GM18520 (cell line): ENCODE measurements around the gene ARRDC2.

ENCODE experiments used
- ATAC-seq: cut with Tn5 transposase; IDR thresholded peaks from one replicate; pipeline ENCODE4 v1.9.1; 2021; ENCODE audit not compliant: unreplicated experiment

The ARRDC2 gene

DNA sequence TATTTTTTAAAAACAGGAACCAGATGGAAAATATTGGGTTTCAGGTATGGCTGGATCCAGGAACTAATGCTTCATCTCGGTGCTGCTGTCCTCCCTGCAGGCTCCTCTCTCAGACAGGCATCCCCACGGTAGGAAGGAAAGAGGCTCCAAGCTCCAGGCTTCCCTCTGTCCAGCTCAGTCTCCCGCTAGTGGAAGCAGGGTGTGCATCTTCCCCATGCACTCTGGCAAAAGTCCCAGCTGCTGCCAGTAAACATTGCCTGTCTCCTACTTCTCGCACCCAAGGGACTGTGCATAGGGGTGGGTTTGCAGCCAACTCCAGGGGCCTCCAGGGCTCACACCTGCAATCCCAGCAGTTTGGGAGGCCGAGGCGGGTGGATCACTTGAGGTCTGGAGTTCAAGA is 49.6 kb downstream of the ARRDC2 start:
- ATAC-seq, result no peak

DNA sequence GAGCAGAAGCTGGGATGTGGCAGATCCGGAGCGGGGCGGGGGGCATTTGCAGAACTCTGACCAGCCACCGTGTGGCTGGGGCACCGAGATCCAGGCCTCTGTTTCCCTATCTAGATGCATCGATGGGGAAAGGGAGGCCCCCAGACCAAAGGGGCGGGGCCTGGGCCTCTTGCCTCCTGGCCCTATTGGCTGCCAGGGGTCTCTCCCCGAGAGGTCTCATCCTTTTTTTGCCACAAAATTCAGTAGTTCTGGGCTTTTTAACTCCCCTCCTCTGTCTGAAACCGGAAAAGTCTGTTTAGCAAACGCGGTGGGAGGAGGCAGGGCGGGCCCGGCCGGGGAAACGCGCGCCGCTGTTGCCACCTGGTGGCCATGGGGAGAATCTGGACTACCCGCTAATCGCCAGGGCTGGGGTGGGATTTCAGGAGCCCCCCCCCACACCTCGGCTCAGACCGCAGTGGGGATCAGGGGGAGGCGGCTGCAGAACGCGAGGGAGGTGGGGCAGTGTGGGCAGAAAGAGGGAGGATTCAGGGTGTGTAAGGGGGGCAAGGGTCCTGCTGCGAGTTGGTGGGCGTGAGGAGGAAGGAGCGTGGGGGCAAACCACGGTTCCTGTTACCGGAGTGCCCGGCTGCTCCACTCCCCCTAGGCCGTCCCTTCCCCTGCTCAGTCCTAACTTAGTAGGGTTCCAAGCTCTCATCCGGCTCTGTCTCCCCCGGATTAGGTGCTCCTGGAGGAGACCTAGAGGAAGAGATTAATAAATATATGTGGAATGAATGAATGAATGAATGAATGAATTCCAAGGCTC is 50.4 kb downstream of the ARRDC2 start:
- no peak for ATAC-seq

DNA sequence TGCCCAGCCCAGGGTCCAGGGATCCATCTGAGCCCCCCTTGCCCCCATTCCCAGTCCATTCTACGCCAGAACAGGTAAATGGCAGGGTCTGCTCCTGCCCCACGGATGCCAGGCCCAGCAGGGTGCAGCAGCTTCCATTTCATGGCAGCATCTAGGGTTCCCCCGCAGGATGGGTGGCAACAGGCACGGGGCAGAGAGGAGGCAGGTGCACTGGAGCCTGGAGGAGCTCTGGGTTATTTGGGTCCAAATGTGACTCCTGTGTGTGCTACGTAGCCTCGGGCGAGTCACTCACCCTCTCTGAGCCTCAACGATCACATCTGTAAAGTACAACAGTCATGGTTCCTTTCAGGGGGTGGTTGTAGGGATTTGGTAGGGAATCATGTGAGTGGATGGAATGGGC is 51.3 kb downstream of the ARRDC2 start:
- no peak for ATAC-seq

DNA sequence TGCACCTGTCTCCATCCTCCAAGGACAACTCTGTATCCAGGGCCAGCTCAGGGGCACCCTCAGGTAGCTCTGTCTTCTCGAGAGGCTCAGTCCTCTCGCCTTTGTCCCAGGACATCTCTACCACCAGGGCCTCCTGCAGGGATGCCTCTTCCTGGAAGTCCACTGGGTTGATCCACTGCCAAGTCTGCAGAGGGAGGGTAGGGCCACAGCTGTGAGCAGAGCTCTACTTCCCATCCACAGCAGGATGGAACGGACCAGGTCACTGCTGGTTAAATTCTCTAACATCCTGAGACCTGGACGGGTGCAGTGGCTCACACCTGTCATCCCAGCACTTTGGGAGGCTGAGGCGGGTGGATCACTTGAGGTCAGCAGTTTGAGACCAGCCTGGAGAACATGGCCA is 51.9 kb downstream of the ARRDC2 start:
- no peak for ATAC-seq

DNA sequence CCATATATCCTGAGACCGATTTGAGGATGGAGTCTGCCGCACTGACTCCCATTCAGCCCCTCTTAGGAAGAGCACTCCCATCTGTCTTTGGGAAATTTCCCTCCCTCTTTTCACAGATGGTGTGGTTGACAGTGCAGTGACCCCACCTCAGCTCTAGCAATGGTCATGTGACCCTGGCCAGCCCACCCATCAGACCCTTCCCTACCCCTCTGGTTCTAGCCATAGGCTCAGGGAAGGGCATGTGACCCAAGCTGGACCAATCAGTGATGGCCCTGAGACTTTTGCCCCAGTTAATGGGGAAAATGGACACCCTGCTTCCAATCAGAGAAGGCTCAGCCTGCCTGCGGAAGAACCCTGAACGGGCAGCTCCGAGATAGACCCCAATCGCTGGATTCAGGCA is 52.5 kb downstream of the ARRDC2 start:
- no peak for ATAC-seq

DNA sequence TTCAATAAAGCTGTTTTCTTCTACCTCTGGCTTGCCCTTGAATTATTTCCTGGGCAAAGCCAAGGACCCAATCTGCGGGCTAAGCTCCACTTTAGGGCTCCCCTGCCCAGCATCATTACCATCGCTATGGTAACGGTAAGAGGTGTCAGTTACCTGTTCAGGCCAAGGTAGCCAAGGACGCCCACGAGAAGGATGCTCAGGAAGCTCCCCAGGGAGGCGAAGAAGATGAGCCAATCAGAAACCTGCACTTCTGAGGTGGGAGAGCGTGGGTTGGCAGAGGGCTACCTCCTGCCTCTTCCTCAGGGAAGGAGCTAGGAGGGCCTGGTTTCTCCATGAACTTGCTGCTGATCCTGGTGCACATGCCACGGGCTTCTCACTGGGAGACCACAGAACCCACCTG is 54.1 kb downstream of the ARRDC2 start:
- ATAC-seq, result no peak

DNA sequence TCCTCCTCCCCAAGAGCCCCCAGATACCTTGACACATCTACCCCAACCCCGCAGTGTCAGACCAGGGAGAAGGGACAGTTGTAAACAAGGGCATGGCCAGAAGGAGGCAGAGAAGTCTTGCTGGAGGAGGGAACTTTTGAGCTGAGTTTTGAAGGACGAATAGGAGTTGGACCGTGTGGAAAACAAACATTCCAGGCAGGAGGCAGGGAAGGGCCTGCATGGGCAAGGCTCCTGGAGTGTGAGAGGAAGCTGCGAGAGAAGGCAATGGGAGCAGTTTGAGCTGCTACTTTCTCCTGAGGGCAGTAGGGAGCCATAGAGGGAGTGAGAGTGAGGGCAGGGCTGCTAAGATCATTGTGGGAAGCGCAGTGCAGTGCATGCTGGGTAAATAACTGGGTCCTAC is 55.5 kb downstream of the ARRDC2 start:
- ATAC-seq, result no peak
